ENCODE measurements around the gene UQCRQ. TPM values are rescaled to one million over a fixed set of nuclear protein-coding genes. Genes with fewer than 3 reads are reported as not detected.

Gene UQCRQ
- total RNA-seq, 1 donor from 2014 or later, result 60.6 TPM

GRCh38 chr5:132909702-132910101, 43.3 kb downstream of the UQCRQ start:
- DNase-seq (ENCODE audit: low read depth), result no peak

- DNase-seq (ENCODE audit: low read depth), result no peak
Measured at GRCh38 chr5:132915681-132916080, 49.2 kb downstream of the UQCRQ start.

GRCh38 chr5:132916086-132916485, 49.6 kb downstream of the UQCRQ start:
- no peak for DNase-seq (ENCODE audit: low read depth)

Other genes starting within 250 kb of the UQCRQ start
- gene IL13, start 208.5 kb upstream of the UQCRQ start, total RNA-seq, result not detected in 2 replicates
- not detected in 2 replicates for gene IL4, start 192.7 kb upstream of the UQCRQ start, total RNA-seq
- gene KIF3A, start 129.1 kb upstream of the UQCRQ start, total RNA-seq, result 7.6 and 21.5 TPM in 2 replicates
- 1.1 and 2.3 TPM in 2 replicates for gene CCNI2, start 119.2 kb upstream of the UQCRQ start, total RNA-seq
- gene SEPTIN8, start 89.4 kb upstream of the UQCRQ start, total RNA-seq, result 76.9 and 116 TPM in 2 replicates
- 0.45 TPM in 1 of 2 replicates, not detected in the other for gene SOWAHA, start 53.3 kb upstream of the UQCRQ start, total RNA-seq
- 3.3 and 4.5 TPM in 2 replicates for gene SHROOM1, start 36.0 kb upstream of the UQCRQ start, total RNA-seq
- 0.15 and 0.17 TPM in 2 replicates for gene GDF9, start 173 bp upstream of the UQCRQ start, total RNA-seq
- gene LEAP2, start 7.0 kb downstream of the UQCRQ start, total RNA-seq, result 0.15 TPM in 1 of 2 replicates, not detected in the other
- gene AFF4, start 97.0 kb downstream of the UQCRQ start, total RNA-seq, result 48.6 and 95.0 TPM in 2 replicates
- 13.3 and 19.8 TPM in 2 replicates for gene ZCCHC10, start 159.9 kb downstream of the UQCRQ start, total RNA-seq
- 213 and 240 TPM in 2 replicates for gene HSPA4, start 185.4 kb downstream of the UQCRQ start, total RNA-seq

Data from renal cortical epithelial cell (primary cell).